ENCODE measurements around the gene DNLZ.
"Not testable (repeated sequence)": the region's sequence is repeated elsewhere in the genome, so short reads cannot be mapped to it uniquely, and the experiment has no call there.

DNLZ gene

GRCh38 chr9:136319955-136320354 is 43.6 kb downstream of the DNLZ start:
- not testable (repeated sequence) for DNase-seq (ENCODE audit: low read depth in 2 of 3, low spot score in 1 of 3)

GRCh38 chr9:136319244-136319643 is 44.3 kb downstream of the DNLZ start:
- DNase-seq (ENCODE audit: low read depth in 2 of 3, low spot score in 1 of 3) = not testable (repeated sequence)

GRCh38 chr9:136318776-136319241 is 44.7 kb downstream of the DNLZ start:
- no peak for DNase-seq (ENCODE audit: low read depth in 2 of 3, low spot score in 1 of 3)

GRCh38 chr9:136318111-136318775 is 45.3 kb downstream of the DNLZ start:
- no peak for DNase-seq (ENCODE audit: low read depth in 2 of 3, low spot score in 1 of 3)

- no peak for DNase-seq (ENCODE audit: low read depth in 2 of 3, low spot score in 1 of 3)
Measured at GRCh38 chr9:136317695-136318094, 45.8 kb downstream of the DNLZ start.

GRCh38 chr9:136316896-136317676 is 46.5 kb downstream of the DNLZ start:
- no peak for DNase-seq (ENCODE audit: low read depth in 2 of 3, low spot score in 1 of 3)

GRCh38 chr9:136316271-136316751 is 47.2 kb downstream of the DNLZ start:
- no peak for DNase-seq (ENCODE audit: low read depth in 2 of 3, low spot score in 1 of 3)

GRCh38 chr9:136314944-136315343 is 48.6 kb downstream of the DNLZ start:
- no peak for DNase-seq (ENCODE audit: low read depth in 2 of 3, low spot score in 1 of 3)

GRCh38 chr9:136314056-136314416 is 49.5 kb downstream of the DNLZ start:
- DNase-seq (ENCODE audit: low read depth in 2 of 3, low spot score in 1 of 3) = no peak

GRCh38 chr9:136313111-136314055 is 50.2 kb downstream of the DNLZ start:
- no peak for DNase-seq (ENCODE audit: low read depth in 2 of 3, low spot score in 1 of 3)

GRCh38 chr9:136312436-136312835 is 51.1 kb downstream of the DNLZ start:
- peak in 1 of 3 donors; percentile 28 for DNase-seq (ENCODE audit: low read depth in 2 of 3, low spot score in 1 of 3)

- no peak for DNase-seq (ENCODE audit: low read depth in 2 of 3, low spot score in 1 of 3)
Measured at GRCh38 chr9:136312009-136312375, 51.6 kb downstream of the DNLZ start.

- DNase-seq (ENCODE audit: low read depth in 2 of 3, low spot score in 1 of 3) = no peak
Measured at GRCh38 chr9:136311051-136312008, 52.2 kb downstream of the DNLZ start.

- no peak for DNase-seq (ENCODE audit: low read depth in 2 of 3, low spot score in 1 of 3)
Measured at GRCh38 chr9:136310273-136311030, 53.1 kb downstream of the DNLZ start.

- DNase-seq (ENCODE audit: low read depth in 2 of 3, low spot score in 1 of 3) = no peak
Measured at GRCh38 chr9:136309806-136310220, 53.7 kb downstream of the DNLZ start.

Data from stimulated activated CD4-positive, alpha-beta T cell treated with anti-CD3 and anti-CD28 coated beads, Interleukin-12 subunit alpha, Interleukin-12 subunit beta, amount 100 ng/mL, for 48 hours (primary cell).